ENCODE data around the gene EFHC1. TPM values are rescaled to one million over a fixed set of nuclear protein-coding genes. Genes with fewer than 3 reads are reported as not detected.

EFHC1 gene
- polyA plus RNA-seq, 1 donor from 2014 or later = 173 TPM

GRCh38 chr6:52493669-52494068 is 73.5 kb downstream of the EFHC1 start:
- no peak overlapping the region for H3K4me3 ChIP-seq (ENCODE audit: low read length)
- H4K20me1 ChIP-seq (ENCODE audit: insufficient read depth) = no peaks in the 10 kb centered on the region
- H2AFZ ChIP-seq (ENCODE audit: low read depth, low read length) = no peak overlapping the region
- no peak overlapping the region for H3K9ac ChIP-seq (ENCODE audit: low read length)
- peaks cover 9% of the 10 kb centered on the region for H3K36me3 ChIP-seq (ENCODE audit: insufficient read depth, low read length)
- H3K9me3 ChIP-seq (ENCODE audit: low read length) = no peaks in the 10 kb centered on the region
- H3K4me2 ChIP-seq (ENCODE audit: low read length) = no peak overlapping the region
- H3K27me3 ChIP-seq (ENCODE audit: insufficient read depth, low read depth, low read length) = no peaks in the 10 kb centered on the region
- no peaks in the 10 kb centered on the region for H3K79me2 ChIP-seq (replicated peaks; ENCODE audit: insufficient read depth, low read length)
- H3F3A ChIP-seq (ENCODE audit: insufficient read depth, low read length, poor library complexity, severe bottlenecking) = no peaks in the 10 kb centered on the region
- no peak overlapping the region for H3K27ac ChIP-seq (ENCODE audit: low read length)
- no peak for TF ChIP-seq SMC3 (conservative IDR thresholded peaks at IDR 0.05; ENCODE audit: poor library complexity)
- H3K9me2 ChIP-seq (ENCODE audit: insufficient read depth, low read length) = no peaks in the 10 kb centered on the region

GRCh38 chr6:52494298-52495072 is 74.3 kb downstream of the EFHC1 start:
- TF ChIP-seq TAF1 (IDR thresholded peaks at IDR 0.05; ENCODE audit: low read depth) (no peak), POLR2AphosphoS5 (IDR thresholded peaks at IDR 0.05) (no peak), EP300 (conservative IDR thresholded peaks at IDR 0.05; ENCODE audit: poor library complexity, severe bottlenecking) (no peak), RAD21 (conservative IDR thresholded peaks at IDR 0.05) (no peak), EZH2 (IDR thresholded peaks at IDR 0.05; ENCODE audit: borderline replicate concordance, insufficient read depth, low read length, poor library complexity, severe bottlenecking) (no peak), MXI1 (conservative IDR thresholded peaks at IDR 0.05; ENCODE audit: poor library complexity, severe bottlenecking) (no peak), SMC3 (conservative IDR thresholded peaks at IDR 0.05; ENCODE audit: poor library complexity) (no peak), CTCF (IDR thresholded peaks at IDR 0.05; ENCODE audit: poor library complexity, severe bottlenecking) (no peak), REST (IDR thresholded peaks at IDR 0.05; ENCODE audit: borderline replicate concordance) (no peak)
- Histone ChIP-seq H3K36me3 (ENCODE audit: insufficient read depth, low read length) (peaks cover 9% of the 10 kb centered on the region), H3F3A (ENCODE audit: insufficient read depth, low read length, poor library complexity, severe bottlenecking) (no peaks in the 10 kb centered on the region), H3K9ac (ENCODE audit: low read length) (no peak overlapping the region), H3K9me2 (ENCODE audit: insufficient read depth, low read length) (no peaks in the 10 kb centered on the region), H2AFZ (ENCODE audit: low read depth, low read length) (no peak overlapping the region), H3K27me3 (ENCODE audit: insufficient read depth, low read depth, low read length) (no peaks in the 10 kb centered on the region), H3K79me2 (replicated peaks; ENCODE audit: insufficient read depth, low read length) (no peaks in the 10 kb centered on the region), H4K20me1 (ENCODE audit: insufficient read depth) (no peaks in the 10 kb centered on the region), H3K4me2 (ENCODE audit: low read length) (no peak overlapping the region), H3K4me3 (ENCODE audit: low read length) (no peak overlapping the region), H3K27ac (ENCODE audit: low read length) (no peak overlapping the region), H3K9me3 (ENCODE audit: low read length) (no peaks in the 10 kb centered on the region)

Data from neural cell (in vitro differentiated cells).